K562 (cell line): Measurements from ENCODE around the gene LARP7. TPM values are rescaled to one million over a fixed set of nuclear protein-coding genes. Genes with fewer than 3 reads are reported as not detected.

Experiments used
- CCAR2 ChIP-seq: fragments of 200-400 bp; formaldehyde crosslinking; IDR thresholded peaks from 2 replicates; pipeline ENCODE4 v1.6.1; 2017; ENCODE audit warnings: mild to moderate bottlenecking, low read depth, low read length
- HMGN3 ChIP-seq: IDR thresholded peaks from 2 replicates; pipeline ENCODE4 v1.6.1; 2011; ENCODE audit warnings: borderline replicate concordance, low read depth, mild to moderate bottlenecking, mixed read lengths, low read length; ENCODE audit not compliant: insufficient read length; ENCODE audit errors: extremely low read depth
- HNRNPLL ChIP-seq: fragments of 200-400 bp; formaldehyde crosslinking; IDR thresholded peaks from 2 replicates; pipeline ENCODE4 v1.6.1; 2017; ENCODE audit warnings: low read length, low read depth, mild to moderate bottlenecking; ENCODE audit not compliant: poor library complexity, severe bottlenecking
- KDM2B ChIP-seq: fragments of 250-450 bp; sonication (Bioruptor Pico); IDR thresholded peaks from 2 replicates; pipeline ENCODE4 v1.8.0; 2021; ENCODE audit warnings: mild to moderate bottlenecking, moderate library complexity
- NR2C2 ChIP-seq, 2 experiments: fragments of 200-800 bp in 1 of 2; sonication (Bioruptor generic) in 1 of 2; sonication (generic) in 1 of 2; formaldehyde crosslinking in 1 of 2; IDR thresholded peaks; 2 replicates each; pipeline versions ENCODE4 v1.6.1 to v1.8.0; 2016 to 2022; ENCODE audit warnings: mild to moderate bottlenecking in 1 of 2, missing compliant biosample characterization in 1 of 2, missing genetic modification characterization in 1 of 2, missing genetic modification reagents in 1 of 2
- PHF21A ChIP-seq: fragments of 450-650 bp; IDR thresholded peaks from 2 replicates; pipeline ENCODE4 v1.6.1; 2017; ENCODE audit warnings: low read depth, borderline replicate concordance
- PHF8 ChIP-seq: fragments of 200-600 bp; sonication (generic); IDR thresholded peaks from 2 replicates; pipeline ENCODE4 v1.6.1; 2012; ENCODE audit warnings: mixed run types, mild to moderate bottlenecking, inconsistent platforms, low read length, moderate library complexity, borderline replicate concordance
- SIN3A ChIP-seq, 2 experiments: fragments of 150-350 bp in 1 of 2; IDR thresholded peaks; 2 replicates each; pipeline ENCODE4 v1.6.1; 2011 to 2016; ENCODE audit warnings: borderline replicate concordance in 2 of 2, low read depth in 2 of 2, low read length in 2 of 2, mild to moderate bottlenecking in 2 of 2, moderate library complexity in 2 of 2; ENCODE audit not compliant: control insufficient read depth in 1 of 2
- SP1 ChIP-seq: sonication (generic); formaldehyde crosslinking; IDR thresholded peaks from 2 replicates; pipeline ENCODE4 v1.8.1; 2022; ENCODE audit warnings: mild to moderate bottlenecking, missing genetic modification reagents
- TARDBP ChIP-seq: fragments of 450-650 bp; IDR thresholded peaks from 2 replicates; pipeline ENCODE4 v1.6.1; 2016
- TGIF2 ChIP-seq: sonication (generic); formaldehyde crosslinking; IDR thresholded peaks from 2 replicates; pipeline ENCODE4 v1.8.1; 2022; ENCODE audit warnings: mild to moderate bottlenecking, missing genetic modification reagents, moderate library complexity
- ZNF316 ChIP-seq: fragments of 450-650 bp; IDR thresholded peaks from 2 replicates; pipeline ENCODE4 v1.6.1; 2016
- ZNF764 ChIP-seq: fragments of 250-450 bp; sonication (Bioruptor Pico); IDR thresholded peaks from 2 replicates; pipeline ENCODE4 v1.4.0; 2020; ENCODE audit warnings: low read depth, mild to moderate bottlenecking, moderate library complexity
- ZNF785 ChIP-seq: fragments of 250-450 bp; sonication (Bioruptor Pico); IDR thresholded peaks from 2 replicates; pipeline ENCODE4 v1.4.0; 2020; ENCODE audit warnings: mild to moderate bottlenecking
- ZSCAN29 ChIP-seq: fragments of 450-650 bp; IDR thresholded peaks from 2 replicates; pipeline ENCODE4 v1.6.1; 2017
- polyA plus RNA-seq, 8 experiments: library from polyadenylated mRNA; depleted of rRNA in 4 of 8; stranded (reverse) in 5 of 8; unstranded in 3 of 8; fragments of >200 nt; fragmentation: Nextera tagmentation in 2 of 8; fragmentation: Illumina TruSeq in 1 of 8; extraction: Ambion mirVana in 2 of 8; extraction: Trizol in 1 of 8; gene quantifications; 2 replicates each; pipeline versions ENCODE4 v1.2.1 to v1.2.3, GENCODE V29; 2011 to 2014; ENCODE audit warnings: inconsistent platforms in 1 of 8, missing spikeins in 1 of 8
- total RNA-seq, 7 experiments: library from RNA; depleted of rRNA in 6 of 7; stranded (reverse); fragments of >200 nt in 6 of 7; fragmentation: Illumina TruSeq in 2 of 7; extraction: Trizol in 2 of 7; gene quantifications; 2 replicates each; pipeline versions ENCODE4 v1.2.1 to v1.2.3, GENCODE V29; 2011 to 2021; ENCODE audit warnings: low replicate concordance in 1 of 7
- TF ChIP-seq, protein P1 (sequence below): sonication (generic); formaldehyde crosslinking; IDR thresholded peaks from 2 replicates; pipeline ENCODE4 v1.8.0; 2023; ENCODE audit warnings: missing genetic modification reagents, mild to moderate bottlenecking, borderline replicate concordance
- TF ChIP-seq, protein P2 (sequence below): fragments of 250-450 bp; sonication (Bioruptor Pico); IDR thresholded peaks from 2 replicates; pipeline ENCODE4 v1.8.0; 2022; ENCODE audit warnings: moderate library complexity, mild to moderate bottlenecking, inconsistent platforms
- TF ChIP-seq, protein P3 (sequence below): fragments of 250-450 bp; sonication (Bioruptor Pico); IDR thresholded peaks from 2 replicates; pipeline ENCODE4 v1.8.0; 2021; ENCODE audit warnings: borderline replicate concordance, mild to moderate bottlenecking, moderate library complexity; ENCODE audit not compliant: poor library complexity, severe bottlenecking
- TF ChIP-seq, protein P4 (sequence below): IDR thresholded peaks from 2 replicates; pipeline ENCODE4 v1.6.1; 2016; ENCODE audit warnings: missing genetic modification characterization, missing compliant biosample characterization
- TF ChIP-seq, protein P5 (sequence below): sonication (generic); formaldehyde crosslinking; IDR thresholded peaks from 2 replicates; pipeline ENCODE4 v1.8.1; 2023; ENCODE audit warnings: mild to moderate bottlenecking, missing genetic modification reagents

LARP7 gene
- total and polyA plus RNA-seq, 9 of the 15 experiments (the other 6 are each of a cell fraction or from before 2014, with no cell fraction given), result 30.1 to 76.9 (median 56.0) TPM

DNA sequence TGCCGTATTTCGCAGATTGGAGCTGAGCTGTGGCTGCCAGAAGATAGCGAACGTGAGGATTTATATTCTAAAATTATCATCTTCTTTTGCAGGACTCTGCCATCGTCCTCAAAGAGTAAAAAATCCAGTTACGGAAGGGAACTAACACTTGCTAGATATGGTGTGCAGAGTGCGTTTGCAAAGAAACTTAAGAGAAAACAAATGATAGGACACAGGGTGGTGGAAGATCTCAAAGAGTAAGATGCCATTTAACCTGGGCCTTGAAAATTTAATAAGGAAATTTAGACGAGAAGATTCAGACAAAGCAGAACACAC lies 566 bp downstream of the LARP7 start (continued):
- TF ChIP-seq PHF21A (no peak), ZNF316 (no peak), ZNF785 (CRISPR knock-in tag) (no peak), ZSCAN29 (no peak), ZNF764 (CRISPR knock-in tag) (no peak), TGIF2 (CRISPR knock-in tag) (no peak), NR2C2 (CRISPR knock-in tag; IDR thresholded peaks at IDR 0.05) (no peak), NR2C2 (tag; IDR thresholded peaks at IDR 0.05) (no peak), KDM2B (no peak), TARDBP (no peak), SP1 (CRISPR knock-in tag) (no peak), SIN3A (IDR thresholded peaks at IDR 0.05; ENCODE audit: borderline replicate concordance in 2 of 2, control insufficient read depth in 1 of 2, low read depth in 2 of 2, low read length in 2 of 2) (peak in 1 of 2 experiments; percentile 70; a peak in 1 of 4 replicates), HNRNPLL (no peak), HMGN3 (peak; percentile 5), PHF8 (peak; percentile 17; the same call in 1 of the 2 replicates), CCAR2 (no peak)
- TF ChIP-seq, protein P1, sequence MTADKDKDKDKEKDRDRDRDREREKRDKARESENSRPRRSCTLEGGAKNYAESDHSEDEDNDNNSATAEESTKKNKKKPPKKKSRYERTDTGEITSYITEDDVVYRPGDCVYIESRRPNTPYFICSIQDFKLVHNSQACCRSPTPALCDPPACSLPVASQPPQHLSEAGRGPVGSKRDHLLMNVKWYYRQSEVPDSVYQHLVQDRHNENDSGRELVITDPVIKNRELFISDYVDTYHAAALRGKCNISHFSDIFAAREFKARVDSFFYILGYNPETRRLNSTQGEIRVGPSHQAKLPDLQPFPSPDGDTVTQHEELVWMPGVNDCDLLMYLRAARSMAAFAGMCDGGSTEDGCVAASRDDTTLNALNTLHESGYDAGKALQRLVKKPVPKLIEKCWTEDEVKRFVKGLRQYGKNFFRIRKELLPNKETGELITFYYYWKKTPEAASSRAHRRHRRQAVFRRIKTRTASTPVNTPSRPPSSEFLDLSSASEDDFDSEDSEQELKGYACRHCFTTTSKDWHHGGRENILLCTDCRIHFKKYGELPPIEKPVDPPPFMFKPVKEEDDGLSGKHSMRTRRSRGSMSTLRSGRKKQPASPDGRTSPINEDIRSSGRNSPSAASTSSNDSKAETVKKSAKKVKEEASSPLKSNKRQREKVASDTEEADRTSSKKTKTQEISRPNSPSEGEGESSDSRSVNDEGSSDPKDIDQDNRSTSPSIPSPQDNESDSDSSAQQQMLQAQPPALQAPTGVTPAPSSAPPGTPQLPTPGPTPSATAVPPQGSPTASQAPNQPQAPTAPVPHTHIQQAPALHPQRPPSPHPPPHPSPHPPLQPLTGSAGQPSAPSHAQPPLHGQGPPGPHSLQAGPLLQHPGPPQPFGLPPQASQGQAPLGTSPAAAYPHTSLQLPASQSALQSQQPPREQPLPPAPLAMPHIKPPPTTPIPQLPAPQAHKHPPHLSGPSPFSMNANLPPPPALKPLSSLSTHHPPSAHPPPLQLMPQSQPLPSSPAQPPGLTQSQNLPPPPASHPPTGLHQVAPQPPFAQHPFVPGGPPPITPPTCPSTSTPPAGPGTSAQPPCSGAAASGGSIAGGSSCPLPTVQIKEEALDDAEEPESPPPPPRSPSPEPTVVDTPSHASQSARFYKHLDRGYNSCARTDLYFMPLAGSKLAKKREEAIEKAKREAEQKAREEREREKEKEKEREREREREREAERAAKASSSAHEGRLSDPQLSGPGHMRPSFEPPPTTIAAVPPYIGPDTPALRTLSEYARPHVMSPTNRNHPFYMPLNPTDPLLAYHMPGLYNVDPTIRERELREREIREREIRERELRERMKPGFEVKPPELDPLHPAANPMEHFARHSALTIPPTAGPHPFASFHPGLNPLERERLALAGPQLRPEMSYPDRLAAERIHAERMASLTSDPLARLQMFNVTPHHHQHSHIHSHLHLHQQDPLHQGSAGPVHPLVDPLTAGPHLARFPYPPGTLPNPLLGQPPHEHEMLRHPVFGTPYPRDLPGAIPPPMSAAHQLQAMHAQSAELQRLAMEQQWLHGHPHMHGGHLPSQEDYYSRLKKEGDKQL (CRISPR knock-in tag), result no peak
- TF ChIP-seq, protein P2, sequence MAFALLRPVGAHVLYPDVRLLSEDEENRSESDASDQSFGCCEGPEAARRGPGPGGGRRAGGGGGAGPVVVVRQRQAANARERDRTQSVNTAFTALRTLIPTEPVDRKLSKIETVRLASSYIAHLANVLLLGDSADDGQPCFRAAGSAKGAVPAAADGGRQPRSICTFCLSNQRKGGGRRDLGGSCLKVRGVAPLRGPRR (CRISPR knock-in tag), result no peak
- TF ChIP-seq, protein P3, sequence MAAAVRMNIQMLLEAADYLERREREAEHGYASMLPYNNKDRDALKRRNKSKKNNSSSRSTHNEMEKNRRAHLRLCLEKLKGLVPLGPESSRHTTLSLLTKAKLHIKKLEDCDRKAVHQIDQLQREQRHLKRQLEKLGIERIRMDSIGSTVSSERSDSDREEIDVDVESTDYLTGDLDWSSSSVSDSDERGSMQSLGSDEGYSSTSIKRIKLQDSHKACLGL (CRISPR knock-in tag), result no peak
- TF ChIP-seq, protein P4, sequence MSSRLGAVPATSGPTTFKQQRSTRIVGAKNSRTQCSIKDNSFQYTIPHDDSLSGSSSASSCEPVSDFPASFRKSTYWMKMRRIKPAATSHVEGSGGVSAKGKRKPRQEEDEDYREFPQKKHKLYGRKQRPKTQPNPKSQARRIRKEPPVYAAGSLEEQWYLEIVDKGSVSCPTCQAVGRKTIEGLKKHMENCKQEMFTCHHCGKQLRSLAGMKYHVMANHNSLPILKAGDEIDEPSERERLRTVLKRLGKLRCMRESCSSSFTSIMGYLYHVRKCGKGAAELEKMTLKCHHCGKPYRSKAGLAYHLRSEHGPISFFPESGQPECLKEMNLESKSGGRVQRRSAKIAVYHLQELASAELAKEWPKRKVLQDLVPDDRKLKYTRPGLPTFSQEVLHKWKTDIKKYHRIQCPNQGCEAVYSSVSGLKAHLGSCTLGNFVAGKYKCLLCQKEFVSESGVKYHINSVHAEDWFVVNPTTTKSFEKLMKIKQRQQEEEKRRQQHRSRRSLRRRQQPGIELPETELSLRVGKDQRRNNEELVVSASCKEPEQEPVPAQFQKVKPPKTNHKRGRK (tag), result peak; percentile 30; the same call in 1 of the 2 replicates
- TF ChIP-seq, protein P5, sequence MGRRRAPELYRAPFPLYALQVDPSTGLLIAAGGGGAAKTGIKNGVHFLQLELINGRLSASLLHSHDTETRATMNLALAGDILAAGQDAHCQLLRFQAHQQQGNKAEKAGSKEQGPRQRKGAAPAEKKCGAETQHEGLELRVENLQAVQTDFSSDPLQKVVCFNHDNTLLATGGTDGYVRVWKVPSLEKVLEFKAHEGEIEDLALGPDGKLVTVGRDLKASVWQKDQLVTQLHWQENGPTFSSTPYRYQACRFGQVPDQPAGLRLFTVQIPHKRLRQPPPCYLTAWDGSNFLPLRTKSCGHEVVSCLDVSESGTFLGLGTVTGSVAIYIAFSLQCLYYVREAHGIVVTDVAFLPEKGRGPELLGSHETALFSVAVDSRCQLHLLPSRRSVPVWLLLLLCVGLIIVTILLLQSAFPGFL (CRISPR knock-in tag), result no peak
